ENCODE results near the gene GSTCD. TPM values are rescaled to one million over a fixed set of nuclear protein-coding genes. Genes with fewer than 3 reads are reported as not detected.

The GSTCD gene, protein sequence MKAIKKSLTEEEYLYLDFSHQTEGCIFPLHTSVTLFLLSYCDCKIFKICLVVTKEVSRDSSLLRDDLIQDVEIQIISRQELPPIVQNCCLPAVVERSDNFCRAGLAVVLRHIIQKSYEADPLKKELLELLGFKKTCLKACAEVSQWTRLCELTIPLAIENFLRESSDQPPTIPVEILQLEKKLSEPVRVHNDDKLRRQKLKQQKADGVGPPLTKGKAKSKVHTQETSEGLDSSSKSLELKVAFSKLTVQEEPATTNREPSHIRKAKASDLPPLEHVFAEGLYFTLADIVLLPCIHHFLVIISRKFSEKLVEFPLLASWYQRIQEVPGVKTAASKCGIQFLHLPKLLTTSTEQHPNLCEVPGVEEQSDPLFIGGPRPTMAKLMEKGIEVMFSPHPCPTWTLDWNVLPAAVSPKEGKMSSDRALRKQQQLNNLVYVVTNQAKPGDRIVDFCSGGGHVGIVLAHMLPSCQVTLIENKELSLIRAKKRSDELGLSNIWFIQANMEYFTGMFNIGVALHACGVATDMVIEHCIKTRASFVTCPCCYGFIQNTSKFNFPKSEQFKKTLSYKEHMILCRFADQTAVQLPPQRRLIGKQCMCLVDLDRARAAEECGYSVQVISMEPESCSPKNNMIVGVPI
- 3.2 to 7.7 TPM (median 5.8 TPM) in 5 replicates for total RNA-seq (2022; extraction: Qiagen RNA extraction; ENCODE audit: low read depth)

DNA sequence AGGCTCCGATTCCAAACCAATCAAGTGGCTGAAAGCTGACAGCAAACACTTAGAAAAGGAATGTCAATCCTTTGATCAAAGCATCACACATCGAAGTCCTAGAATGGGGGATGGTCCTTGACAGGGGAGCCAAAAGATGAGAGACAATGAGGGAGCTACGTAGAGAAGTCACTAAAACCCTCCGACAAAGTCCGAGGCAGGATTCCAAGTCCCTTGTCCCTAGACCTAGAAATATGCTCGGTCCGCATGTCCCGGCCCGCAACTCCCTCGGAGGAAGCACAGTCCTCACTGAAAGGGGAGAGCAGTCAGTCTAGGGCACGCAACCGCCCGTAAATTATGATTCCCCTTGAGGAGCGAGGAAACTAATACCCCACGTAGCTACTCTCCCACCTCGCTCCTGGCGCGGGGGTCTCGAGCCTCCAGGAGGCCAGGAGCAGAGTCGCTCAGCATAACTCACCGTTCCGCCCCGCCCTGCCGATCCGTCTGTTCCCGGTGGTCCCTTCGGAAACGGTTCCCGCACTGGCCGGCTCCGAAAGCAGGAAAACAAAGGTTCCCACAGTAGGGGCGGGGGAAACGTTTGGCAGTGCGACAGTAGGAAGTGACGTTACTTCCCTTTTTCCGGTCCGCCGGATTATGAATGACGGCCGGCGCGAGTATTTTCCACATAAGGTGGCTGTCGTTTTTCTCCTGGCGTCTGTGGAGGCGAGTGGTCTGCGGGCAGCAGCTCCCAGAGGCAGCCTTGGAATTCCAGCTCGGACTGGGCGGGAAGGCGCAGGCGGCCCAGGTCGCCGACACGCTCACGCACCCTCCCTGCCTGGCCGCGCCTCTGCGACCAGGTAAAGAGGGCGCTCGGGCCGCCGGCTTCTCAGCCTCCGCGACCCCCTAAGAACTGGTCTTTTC lies at the start of gene GSTCD, which contains the start of gene INTS12:
GSTCD (plus strand) TSS at position 604 of the 900 bp plus-strand sequence. CDS start 8,830 bp downstream, outside the sequence.
INTS12 (minus strand) TSS at position 509 of the 900 bp plus-strand sequence. CDS start 8,684 bp downstream, outside the sequence.

DNA sequence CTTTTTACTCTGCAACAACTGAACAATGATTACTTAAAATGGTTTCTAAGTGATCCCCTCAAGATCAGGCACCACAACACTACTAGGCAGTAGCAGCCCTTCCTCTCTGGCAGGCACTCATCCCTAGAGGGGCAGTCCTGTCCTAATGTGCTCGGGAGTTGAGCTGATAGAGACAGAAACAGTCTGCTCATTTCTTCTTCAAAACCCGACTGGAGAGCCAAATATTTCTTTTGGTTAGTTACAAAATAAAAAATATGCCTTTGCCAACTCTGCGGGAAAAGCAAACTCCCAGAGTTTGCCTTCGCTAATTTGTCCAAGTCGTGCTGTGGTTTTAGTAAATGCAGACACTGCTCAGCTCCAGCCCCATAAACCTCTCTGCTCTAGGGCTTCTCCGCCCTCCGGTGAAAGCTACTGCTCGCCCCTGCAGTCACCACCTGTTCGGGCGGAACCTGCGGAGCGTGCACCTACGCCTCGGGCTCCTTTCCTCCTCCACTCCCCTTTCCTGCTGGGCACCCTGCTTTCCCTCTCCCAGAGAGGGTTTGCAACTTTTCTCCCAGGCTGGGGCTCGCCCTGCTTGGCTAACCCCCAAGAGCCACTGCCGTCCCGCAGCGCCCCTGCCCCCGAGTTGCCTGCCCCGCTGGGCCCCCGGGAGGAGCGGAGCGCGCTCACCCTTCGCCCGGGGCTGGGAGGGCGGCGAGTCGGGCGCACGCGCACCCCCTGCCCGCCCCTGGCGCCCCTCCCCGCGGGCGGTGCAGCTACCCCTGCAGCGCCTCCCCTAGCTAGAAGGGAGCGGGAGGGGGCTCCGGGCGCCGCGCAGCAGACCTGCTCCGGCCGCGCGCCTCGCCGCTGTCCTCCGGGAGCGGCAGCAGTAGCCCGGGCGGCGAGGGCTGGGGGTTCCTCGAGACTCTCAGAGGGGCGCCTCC lies 186.3 kb downstream of the GSTCD start, which contains the start of gene NPNT:
NPNT (plus strand) TSS at position 812 of the 923 bp plus-strand sequence. CDS start 182 bp downstream, outside the sequence.

Other genes starting within 250 kb of the GSTCD start
- gene PPA2, start 234.7 kb upstream of the GSTCD start, total RNA-seq (2022; extraction: Qiagen RNA extraction; ENCODE audit: low read depth), result 77.7 to 85.7 TPM (median 84.3 TPM) in 5 replicates
- not detected in 5 replicates for gene ARHGEF38, start 156.2 kb upstream of the GSTCD start, total RNA-seq (2022; extraction: Qiagen RNA extraction; ENCODE audit: low read depth)
- 13.2 to 16.2 TPM (median 15.4 TPM) in 5 replicates for gene INTS12, start 95 bp upstream of the GSTCD start, total RNA-seq (2022; extraction: Qiagen RNA extraction; ENCODE audit: low read depth)
- 0.28 to 0.48 TPM (median 0.40 TPM) in 5 replicates for gene NPNT, start 186.7 kb downstream of the GSTCD start, total RNA-seq (2022; extraction: Qiagen RNA extraction; ENCODE audit: low read depth)